MM.1S (cell line): ENCODE measurements around the gene PRR36.
A peak's percentile ranks its signal among the peaks of the same experiment; 100 is the strongest.

Source experiments
- DNase-seq: peaks from one replicate; pipeline ENCODE4 v3.0.0-alpha.2; 2015
- H2AFZ ChIP-seq: fragments of 300-600 bp; sonication (generic); 2 replicates; pipeline ENCODE4 v1.6.0; 2016; ENCODE audit warnings: antibody characterized with exemption, low read length
- H3F3A ChIP-seq: fragments of 300-600 bp; sonication (generic); 2 replicates; pipeline ENCODE4 v1.6.1; 2016; ENCODE audit warnings: mild to moderate bottlenecking, antibody characterized with exemption, low read length, moderate library complexity, mixed read lengths; ENCODE audit not compliant: insufficient read depth
- H3K27ac ChIP-seq: fragments of 300-600 bp; sonication (generic); 2 replicates; pipeline ENCODE4 v1.5.1; 2016; ENCODE audit warnings: mild to moderate bottlenecking, low read length
- H3K27me3 ChIP-seq: fragments of 300-600 bp; sonication (generic); replicated peaks from 2 replicates; pipeline ENCODE4 v1.6.0; 2016; ENCODE audit warnings: low read length; ENCODE audit not compliant: insufficient read depth
- H3K36me3 ChIP-seq: fragments of 300-600 bp; sonication (generic); replicated peaks from 2 replicates; pipeline ENCODE4 v1.6.1; 2016; ENCODE audit warnings: mild to moderate bottlenecking, low read length, mixed read lengths; ENCODE audit not compliant: insufficient read depth
- H3K4me1 ChIP-seq: fragments of 300-600 bp; sonication (generic); 2 replicates; pipeline ENCODE4 v1.6.1; 2016; ENCODE audit warnings: low read length, mixed read lengths
- H3K4me2 ChIP-seq: fragments of 300-600 bp; sonication (generic); 2 replicates; pipeline ENCODE4 v1.6.0; 2016; ENCODE audit warnings: low read depth, low read length
- H3K4me3 ChIP-seq: fragments of 300-600 bp; sonication (generic); 2 replicates; pipeline ENCODE4 v1.5.1; 2016; ENCODE audit warnings: low read length, mixed read lengths
- H3K79me2 ChIP-seq: fragments of 300-600 bp; sonication (generic); 2 replicates; pipeline ENCODE4 v1.6.1; 2016; ENCODE audit warnings: mixed run types, low read length, mixed read lengths
- H3K9ac ChIP-seq: fragments of 300-600 bp; sonication (generic); 2 replicates; pipeline ENCODE4 v1.6.1; 2016; ENCODE audit warnings: low read length, mixed read lengths
- H3K9me2 ChIP-seq: fragments of 300-600 bp; sonication (generic); replicated peaks from 2 replicates; pipeline ENCODE4 v1.6.1; 2016; ENCODE audit warnings: mild to moderate bottlenecking, low read length, mixed read lengths; ENCODE audit not compliant: insufficient read depth
- H3K9me3 ChIP-seq: fragments of 300-600 bp; sonication (generic); replicated peaks from 2 replicates; pipeline ENCODE4 v1.6.1; 2016; ENCODE audit warnings: mild to moderate bottlenecking, low read length, mixed read lengths; ENCODE audit not compliant: insufficient read depth
- H4K20me1 ChIP-seq: fragments of 300-600 bp; sonication (generic); 2 replicates; pipeline ENCODE4 v1.6.1; 2016; ENCODE audit warnings: mild to moderate bottlenecking, low read length, moderate library complexity, mixed read lengths; ENCODE audit not compliant: insufficient read depth
- EZH2 ChIP-seq: fragments of 300-600 bp; sonication (generic); optimal IDR thresholded peaks from 2 replicates; pipeline ENCODE3; 2017; ENCODE audit warnings: low read depth, mild to moderate bottlenecking, antibody characterized with exemption, low read length, mixed read lengths
- EZH2phosphoT487 ChIP-seq: fragments of 300-600 bp; sonication (generic); IDR thresholded peaks from 2 replicates; pipeline ENCODE4 v1.6.1; 2018; ENCODE audit warnings: antibody characterized with exemption, low read length
- TF ChIP-seq, protein P1 (sequence below): fragments of 300-600 bp; sonication (generic); IDR thresholded peaks from 2 replicates; pipeline ENCODE4 v1.5.1; 2016; ENCODE audit warnings: antibody characterized with exemption, low read length, mixed read lengths

The PRR36 gene

DNA sequence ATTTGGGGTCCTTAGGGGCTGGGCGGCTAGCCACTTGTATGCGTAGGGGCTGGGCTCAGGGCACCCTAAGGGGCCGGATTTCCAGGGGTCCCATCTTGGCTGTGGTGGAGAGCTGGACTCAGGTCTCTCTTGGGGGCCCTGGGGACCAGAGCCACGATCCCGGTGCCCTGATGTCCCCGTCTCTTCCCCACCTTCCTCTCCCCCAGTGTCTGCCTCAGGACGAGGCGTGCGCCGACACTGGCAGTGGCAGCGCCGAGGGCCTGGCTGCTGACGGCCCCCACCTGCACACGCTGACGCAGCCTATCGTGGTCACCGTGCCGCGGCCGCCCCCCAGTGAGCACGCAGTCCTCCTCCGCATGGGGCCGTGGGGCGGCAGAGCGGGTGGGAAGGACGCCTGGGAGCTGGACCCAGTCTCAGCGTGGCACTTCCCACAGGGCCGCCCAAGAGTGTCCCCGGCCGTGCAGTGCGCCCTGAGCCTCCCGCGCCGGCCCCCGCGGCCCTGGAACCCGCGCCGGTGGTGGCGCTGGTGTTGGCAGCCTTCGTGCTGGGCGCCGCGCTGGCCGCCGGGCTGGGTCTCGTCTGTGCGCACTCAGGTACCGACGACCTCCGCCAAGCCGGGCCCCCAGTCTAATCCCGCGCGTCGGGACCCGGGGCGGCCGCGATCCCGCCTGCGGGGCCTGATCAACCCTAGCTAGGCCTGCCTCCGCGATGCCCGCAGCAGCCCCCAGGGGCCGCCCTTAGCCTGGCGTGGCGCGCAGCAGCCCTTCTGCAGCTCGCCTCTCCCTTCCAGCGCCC is 43.3 kb upstream of the PRR36 start:
- Histone ChIP-seq H3K9me3 (no peaks in the 10 kb centered on the region), H3K27me3 (peaks cover 30% of the 10 kb centered on the region), H3K9me2 (no peaks in the 10 kb centered on the region), H3K79me2 (no peaks in the 10 kb centered on the region), H3K27ac (no peak overlapping the region), H4K20me1 (0 out of 2 replicates have a peak, but pooled peaks cover 7% of the 10 kb centered on the region), H3K4me1 (peaks cover 10% of the 10 kb centered on the region; the same call in 1 of the 2 replicates), H2AFZ (peak overlapping the region; percentile 65), H3K4me3 (peak overlapping the region; percentile 58), H3K36me3 (no peaks in the 10 kb centered on the region), H3K4me2 (peak overlapping the region; percentile 96), H3F3A (peaks cover 18% of the 10 kb centered on the region), H3K9ac (peak overlapping the region; percentile 44; the same call in 1 of the 2 replicates)
- TF ChIP-seq EZH2phosphoT487: no peak
- no peak for TF ChIP-seq EZH2
- TF ChIP-seq, protein P1, sequence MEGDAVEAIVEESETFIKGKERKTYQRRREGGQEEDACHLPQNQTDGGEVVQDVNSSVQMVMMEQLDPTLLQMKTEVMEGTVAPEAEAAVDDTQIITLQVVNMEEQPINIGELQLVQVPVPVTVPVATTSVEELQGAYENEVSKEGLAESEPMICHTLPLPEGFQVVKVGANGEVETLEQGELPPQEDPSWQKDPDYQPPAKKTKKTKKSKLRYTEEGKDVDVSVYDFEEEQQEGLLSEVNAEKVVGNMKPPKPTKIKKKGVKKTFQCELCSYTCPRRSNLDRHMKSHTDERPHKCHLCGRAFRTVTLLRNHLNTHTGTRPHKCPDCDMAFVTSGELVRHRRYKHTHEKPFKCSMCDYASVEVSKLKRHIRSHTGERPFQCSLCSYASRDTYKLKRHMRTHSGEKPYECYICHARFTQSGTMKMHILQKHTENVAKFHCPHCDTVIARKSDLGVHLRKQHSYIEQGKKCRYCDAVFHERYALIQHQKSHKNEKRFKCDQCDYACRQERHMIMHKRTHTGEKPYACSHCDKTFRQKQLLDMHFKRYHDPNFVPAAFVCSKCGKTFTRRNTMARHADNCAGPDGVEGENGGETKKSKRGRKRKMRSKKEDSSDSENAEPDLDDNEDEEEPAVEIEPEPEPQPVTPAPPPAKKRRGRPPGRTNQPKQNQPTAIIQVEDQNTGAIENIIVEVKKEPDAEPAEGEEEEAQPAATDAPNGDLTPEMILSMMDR: peak; percentile 74
- peak; percentile 69 for DNase-seq

DNA sequence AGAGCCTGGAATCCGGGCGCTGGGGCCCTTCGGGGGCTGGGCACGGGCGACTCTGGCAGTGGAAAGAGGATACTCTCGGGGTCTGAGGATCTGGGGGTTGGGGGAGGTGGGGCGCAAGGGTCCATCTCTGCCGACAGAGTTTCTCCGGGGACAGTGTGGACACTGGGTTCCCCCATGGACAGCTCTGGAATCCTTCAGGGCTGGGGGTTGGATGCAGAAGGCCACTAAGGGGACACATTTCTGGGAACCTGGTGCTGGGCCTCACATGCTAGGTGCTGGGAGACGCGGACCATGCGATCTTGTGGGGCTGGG is 42.7 kb upstream of the PRR36 start:
- Histone ChIP-seq H3K36me3 (no peaks in the 10 kb centered on the region), H3K4me3 (peak overlapping the region; percentile 58), H3K9me3 (no peaks in the 10 kb centered on the region), H3K27me3 (peaks cover 30% of the 10 kb centered on the region), H3K27ac (no peak overlapping the region), H3K79me2 (no peaks in the 10 kb centered on the region), H3K4me2 (peak overlapping the region; percentile 96), H3K9ac (peak overlapping the region; percentile 44; the same call in 1 of the 2 replicates), H2AFZ (peak overlapping the region; percentile 65), H3K9me2 (no peaks in the 10 kb centered on the region), H3F3A (peaks cover 18% of the 10 kb centered on the region), H3K4me1 (peaks cover 10% of the 10 kb centered on the region; the same call in 1 of the 2 replicates), H4K20me1 (0 out of 2 replicates have a peak, but pooled peaks cover 7% of the 10 kb centered on the region)
- no peak for DNase-seq
- TF ChIP-seq EZH2: no peak
- TF ChIP-seq, protein P1: no peak
- TF ChIP-seq EZH2phosphoT487: no peak

DNA sequence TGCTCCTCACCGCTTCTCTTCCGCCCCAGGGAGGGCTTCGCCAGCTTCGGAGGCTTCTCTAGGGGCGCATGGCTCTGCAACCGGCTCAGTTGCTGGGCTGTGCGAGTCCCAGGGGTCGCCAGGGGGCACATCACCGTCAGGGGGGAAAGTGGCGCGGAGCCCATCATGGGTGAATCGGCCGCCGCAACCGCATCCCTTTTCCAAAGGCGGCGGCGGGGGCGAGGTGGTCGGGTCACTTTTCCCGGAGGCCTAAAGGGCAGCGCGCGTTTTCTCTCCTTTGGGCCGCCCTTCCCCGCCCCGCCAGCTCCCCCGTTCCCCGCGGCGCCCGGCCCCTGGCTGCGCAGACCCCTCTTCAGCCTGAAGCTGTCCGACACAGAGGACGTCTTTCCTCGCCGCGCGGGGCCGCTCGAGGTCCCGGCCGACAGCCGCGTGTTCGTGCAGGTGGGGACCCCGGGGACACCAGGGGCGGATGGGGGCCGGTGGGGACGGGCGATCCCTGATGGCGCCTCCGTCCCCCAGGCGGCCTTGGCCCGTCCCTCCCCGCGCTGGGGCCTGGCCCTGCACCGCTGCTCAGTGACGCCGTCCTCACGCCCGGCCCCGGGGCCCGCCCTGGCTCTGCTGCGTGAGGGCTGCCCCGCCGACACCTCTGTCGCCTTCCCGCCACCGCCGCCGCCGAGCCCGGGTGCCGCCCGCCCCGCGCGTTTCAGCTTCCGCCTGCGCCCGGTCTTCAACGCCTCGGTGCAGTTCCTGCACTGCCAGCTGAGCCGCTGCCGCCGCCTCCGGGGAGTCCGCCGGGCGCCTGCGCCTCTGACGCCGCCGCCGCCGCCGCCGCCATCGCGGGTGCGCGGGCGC is 42.1 kb upstream of the PRR36 start:
- no peaks in the 10 kb centered on the region for H3K9me3 ChIP-seq
- H3K4me1 ChIP-seq: peaks cover 10% of the 10 kb centered on the region; the same call in 1 of the 2 replicates
- no peak overlapping the region for H3K27ac ChIP-seq
- H3K36me3 ChIP-seq: no peaks in the 10 kb centered on the region
- H3K4me3 ChIP-seq: peak overlapping the region; percentile 58
- no peaks in the 10 kb centered on the region for H3K79me2 ChIP-seq
- H4K20me1 ChIP-seq: 0 out of 2 replicates have a peak, but pooled peaks cover under 1% of the 10 kb centered on the region
- peak overlapping the region; percentile 96 for H3K4me2 ChIP-seq
- H3K27me3 ChIP-seq: peaks cover 30% of the 10 kb centered on the region
- H3F3A ChIP-seq: peaks cover 18% of the 10 kb centered on the region
- peak overlapping the region; percentile 65 for H2AFZ ChIP-seq
- peak; percentile 39 for DNase-seq
- H3K9me2 ChIP-seq: no peaks in the 10 kb centered on the region
- H3K9ac ChIP-seq: peak overlapping the region; percentile 39; the same call in 1 of the 2 replicates
- TF ChIP-seq EZH2: no peak
